ENCODE measurements around the gene FXYD3.

DNA sequence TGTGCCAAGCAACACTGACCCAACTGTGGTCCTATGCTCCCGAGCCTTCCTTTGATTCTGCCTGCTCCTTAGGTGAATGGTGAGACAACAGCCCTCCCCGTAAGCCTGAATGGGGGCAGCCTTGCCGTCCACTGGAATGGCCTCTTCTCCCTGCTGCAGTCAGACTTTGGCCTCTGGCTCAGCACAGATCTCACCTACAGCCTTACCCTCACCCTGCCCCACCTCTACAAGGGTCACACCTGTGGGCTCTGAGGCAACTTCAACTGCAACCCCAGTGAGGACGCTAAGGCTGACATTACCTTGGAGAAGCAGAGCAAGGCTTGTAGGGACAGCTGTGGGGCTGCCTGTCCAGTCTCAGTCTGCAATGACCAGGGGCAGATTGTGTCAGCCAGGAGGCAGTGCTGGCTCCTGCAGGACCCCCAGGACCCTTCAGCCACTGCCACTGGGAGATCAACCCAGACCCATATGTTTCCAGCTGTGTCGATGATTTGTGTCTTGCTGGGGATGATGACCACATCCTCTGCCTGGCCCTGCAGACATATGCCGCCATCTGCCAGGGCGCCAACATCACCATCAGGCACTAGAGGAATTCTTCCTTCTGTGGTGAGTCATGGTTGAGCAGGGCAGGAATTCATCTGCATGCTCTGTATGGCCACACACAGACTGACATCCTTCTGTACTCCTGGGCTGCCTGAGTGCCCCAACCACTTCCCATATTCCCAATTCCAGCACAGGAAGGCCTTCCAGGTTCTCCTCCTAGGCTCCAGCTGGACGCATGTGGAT is 27.3 kb upstream of the FXYD3 start:
- TF ChIP-seq, protein P1, sequence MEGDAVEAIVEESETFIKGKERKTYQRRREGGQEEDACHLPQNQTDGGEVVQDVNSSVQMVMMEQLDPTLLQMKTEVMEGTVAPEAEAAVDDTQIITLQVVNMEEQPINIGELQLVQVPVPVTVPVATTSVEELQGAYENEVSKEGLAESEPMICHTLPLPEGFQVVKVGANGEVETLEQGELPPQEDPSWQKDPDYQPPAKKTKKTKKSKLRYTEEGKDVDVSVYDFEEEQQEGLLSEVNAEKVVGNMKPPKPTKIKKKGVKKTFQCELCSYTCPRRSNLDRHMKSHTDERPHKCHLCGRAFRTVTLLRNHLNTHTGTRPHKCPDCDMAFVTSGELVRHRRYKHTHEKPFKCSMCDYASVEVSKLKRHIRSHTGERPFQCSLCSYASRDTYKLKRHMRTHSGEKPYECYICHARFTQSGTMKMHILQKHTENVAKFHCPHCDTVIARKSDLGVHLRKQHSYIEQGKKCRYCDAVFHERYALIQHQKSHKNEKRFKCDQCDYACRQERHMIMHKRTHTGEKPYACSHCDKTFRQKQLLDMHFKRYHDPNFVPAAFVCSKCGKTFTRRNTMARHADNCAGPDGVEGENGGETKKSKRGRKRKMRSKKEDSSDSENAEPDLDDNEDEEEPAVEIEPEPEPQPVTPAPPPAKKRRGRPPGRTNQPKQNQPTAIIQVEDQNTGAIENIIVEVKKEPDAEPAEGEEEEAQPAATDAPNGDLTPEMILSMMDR (IDR thresholded peaks at IDR 0.05): no peak
- TF ChIP-seq POLR2AphosphoS5 (IDR thresholded peaks at IDR 0.05): no peak
- no peak for TF ChIP-seq POLR2A (IDR thresholded peaks at IDR 0.05)
- TF ChIP-seq EP300 (IDR thresholded peaks at IDR 0.05): no peak
